Fibroblast of mammary gland (primary cell): ENCODE measurements around the gene DTHD1.

Experiments used
- DNase-seq: peaks from one replicate; pipeline ENCODE4 v3.0.0-alpha.2; 2010; ENCODE audit warnings: low read depth
- H3K4me3 ChIP-seq: 2 replicates; pipeline ENCODE4 v1.5.1; 2011; ENCODE audit warnings: low read depth, mild to moderate bottlenecking, low read length, moderate library complexity; ENCODE audit not compliant: control insufficient read depth
- TF ChIP-seq, protein P1 (sequence below): conservative IDR thresholded peaks from 2 replicates; pipeline ENCODE4 v1.5.1; 2011; ENCODE audit warnings: low read depth, low read length, inconsistent platforms; ENCODE audit not compliant: control insufficient read depth, insufficient read depth

DTHD1 gene

DNA sequence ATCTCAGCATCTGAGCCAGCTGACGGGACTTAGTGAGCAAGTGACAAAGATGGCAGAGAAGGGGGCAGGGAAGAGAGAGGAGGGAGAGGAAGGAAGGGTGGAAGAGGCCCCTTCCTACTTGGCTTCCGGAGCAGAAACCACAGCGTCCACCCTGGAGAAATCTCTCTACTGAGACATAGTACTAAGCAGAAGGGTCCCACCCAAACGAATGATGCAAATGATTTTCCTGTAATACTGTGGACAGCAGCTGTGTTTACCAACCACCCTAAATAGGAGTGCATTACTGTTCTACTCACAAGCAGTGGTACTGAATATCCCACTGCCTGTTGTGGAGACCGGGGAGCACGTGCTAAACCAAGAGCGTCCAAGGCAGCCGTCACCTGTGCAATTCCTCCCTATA lies 29.4 kb downstream of the DTHD1 start:
- no peak for DNase-seq
- H3K4me3 ChIP-seq, result no peak overlapping the region
- TF ChIP-seq, protein P1, sequence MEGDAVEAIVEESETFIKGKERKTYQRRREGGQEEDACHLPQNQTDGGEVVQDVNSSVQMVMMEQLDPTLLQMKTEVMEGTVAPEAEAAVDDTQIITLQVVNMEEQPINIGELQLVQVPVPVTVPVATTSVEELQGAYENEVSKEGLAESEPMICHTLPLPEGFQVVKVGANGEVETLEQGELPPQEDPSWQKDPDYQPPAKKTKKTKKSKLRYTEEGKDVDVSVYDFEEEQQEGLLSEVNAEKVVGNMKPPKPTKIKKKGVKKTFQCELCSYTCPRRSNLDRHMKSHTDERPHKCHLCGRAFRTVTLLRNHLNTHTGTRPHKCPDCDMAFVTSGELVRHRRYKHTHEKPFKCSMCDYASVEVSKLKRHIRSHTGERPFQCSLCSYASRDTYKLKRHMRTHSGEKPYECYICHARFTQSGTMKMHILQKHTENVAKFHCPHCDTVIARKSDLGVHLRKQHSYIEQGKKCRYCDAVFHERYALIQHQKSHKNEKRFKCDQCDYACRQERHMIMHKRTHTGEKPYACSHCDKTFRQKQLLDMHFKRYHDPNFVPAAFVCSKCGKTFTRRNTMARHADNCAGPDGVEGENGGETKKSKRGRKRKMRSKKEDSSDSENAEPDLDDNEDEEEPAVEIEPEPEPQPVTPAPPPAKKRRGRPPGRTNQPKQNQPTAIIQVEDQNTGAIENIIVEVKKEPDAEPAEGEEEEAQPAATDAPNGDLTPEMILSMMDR, result no peak

DNA sequence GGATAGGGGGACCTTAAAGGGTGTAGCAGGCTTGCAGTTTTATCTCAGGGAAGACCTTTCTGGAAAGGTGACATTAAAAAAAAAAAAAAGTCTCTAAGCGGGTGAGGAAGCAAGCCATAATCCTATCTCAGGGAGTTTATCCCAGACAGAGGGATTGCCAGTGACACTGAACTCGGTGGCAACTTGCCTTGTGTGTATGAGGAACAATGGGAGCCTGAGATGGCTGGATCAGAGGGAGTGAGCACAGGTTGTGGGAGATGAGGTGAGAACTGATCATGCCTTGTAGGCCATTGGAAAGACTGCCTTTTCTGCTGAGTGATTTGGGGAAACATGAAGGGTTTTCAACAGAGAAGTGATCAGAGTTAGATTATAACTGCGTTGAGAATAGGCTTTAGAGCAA lies 31.1 kb downstream of the DTHD1 start:
- no peak overlapping the region for H3K4me3 ChIP-seq
- no peak for DNase-seq
- TF ChIP-seq, protein P1, result no peak

DNA sequence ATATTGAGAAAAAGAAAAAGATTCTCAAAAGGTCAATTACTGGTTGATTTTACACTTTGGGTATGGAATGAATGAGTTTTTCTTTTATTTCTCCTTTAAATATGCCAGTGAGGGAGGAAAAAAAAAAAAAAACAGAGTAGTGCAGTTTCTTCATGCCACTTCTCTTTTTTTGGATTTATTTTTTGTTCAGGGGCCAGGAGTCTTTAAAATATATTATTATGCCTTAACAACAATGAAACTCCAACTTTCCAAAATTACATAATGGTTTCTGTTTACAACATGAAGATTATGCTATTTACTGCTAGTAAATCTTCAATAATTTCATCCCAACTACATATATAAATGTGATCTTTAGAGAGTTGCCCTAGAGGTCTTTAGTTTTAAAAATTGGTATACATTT lies 31.9 kb downstream of the DTHD1 start:
- no peak overlapping the region for H3K4me3 ChIP-seq
- no peak for DNase-seq
- TF ChIP-seq, protein P1, result no peak

DNA sequence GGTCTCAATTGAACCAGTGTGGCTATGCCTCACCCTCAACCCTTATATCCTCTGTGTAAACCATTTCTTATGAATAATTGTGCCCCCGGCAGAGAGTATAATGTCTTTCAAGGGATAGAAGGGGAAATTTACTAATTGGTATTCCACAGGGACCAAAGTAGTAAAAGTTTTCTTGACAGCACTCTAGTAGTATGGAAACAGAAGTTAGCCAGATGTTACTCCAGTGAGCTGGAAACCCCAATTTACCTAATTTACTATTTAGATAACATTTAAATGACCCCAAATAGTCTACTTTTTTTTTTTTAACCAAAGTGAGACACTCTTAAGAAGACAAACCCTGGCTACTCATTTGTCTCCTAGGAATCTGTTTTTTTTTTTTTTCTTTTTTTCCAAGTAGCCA lies 32.3 kb downstream of the DTHD1 start:
- TF ChIP-seq, protein P1, result no peak
- DNase-seq, result no peak
- H3K4me3 ChIP-seq, result no peak overlapping the region

DNA sequence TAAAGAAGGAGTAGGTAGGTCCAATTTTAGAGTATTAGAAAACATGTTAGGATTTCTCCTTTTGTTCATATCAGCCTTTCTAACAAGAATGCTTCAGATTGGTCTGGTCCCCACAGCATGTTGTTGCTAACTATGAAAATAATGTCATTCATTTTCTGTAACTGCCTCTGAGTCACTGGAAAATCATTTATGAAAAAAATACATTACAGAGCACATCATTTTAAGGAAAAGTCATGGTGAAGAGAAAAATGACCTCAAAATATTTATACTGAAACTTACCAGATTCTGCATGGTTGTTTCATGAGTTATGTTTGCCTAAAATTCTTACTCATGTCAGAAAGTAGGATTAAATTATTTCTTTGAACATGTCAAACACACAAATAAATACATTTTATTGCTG lies 35.2 kb downstream of the DTHD1 start:
- TF ChIP-seq, protein P1, result no peak
- DNase-seq, result no peak

DNA sequence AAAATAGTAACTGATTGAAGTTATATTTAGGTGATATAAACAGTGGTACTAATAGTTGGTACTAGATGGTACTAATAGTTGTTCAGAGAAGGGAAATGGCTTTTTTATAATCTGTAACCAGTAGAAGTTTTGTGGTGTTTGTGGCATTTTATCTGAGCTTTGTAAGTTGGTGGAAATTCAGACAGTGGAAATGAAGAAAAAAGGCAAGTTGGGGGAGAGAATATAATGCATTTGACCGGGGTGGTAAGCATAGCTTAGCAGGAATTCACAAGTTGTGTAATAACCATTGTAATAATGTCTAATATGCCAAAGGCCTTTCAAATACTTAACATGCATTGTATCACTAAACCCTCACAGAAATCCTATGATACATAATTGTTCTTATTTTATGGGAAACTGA lies 36.3 kb downstream of the DTHD1 start:
- DNase-seq, result no peak
- TF ChIP-seq, protein P1, result no peak
- H3K4me3 ChIP-seq, result no peak overlapping the region

More for the DNA sequence above, 35.2 kb downstream of the DTHD1 start:
- no peak overlapping the region for H3K4me3 ChIP-seq
